SHP77 (cell line): Measurements from ENCODE around the gene COQ2.

Experiments used
- DNase-seq, 2 experiments: peaks; one replicate each; lab custom pipeline; 2025; lab: John Stamatoyannopoulos, UW

The COQ2 gene

GRCh38 chr4:83216959-83217683 lies 67.5 kb downstream of the COQ2 start:
- DNase-seq = no peak

- DNase-seq = no peak
These were observed 70.5 kb downstream of the COQ2 start for GRCh38 chr4:83214079-83214478.
